GM21825 (cell line): ENCODE measurements around the gene SPEF1.

Experiments used
- ATAC-seq: cut with Tn5 transposase; IDR thresholded peaks from one replicate; pipeline ENCODE4 v1.9.1; 2021; ENCODE audit warnings: mild to moderate bottlenecking, moderate library complexity; ENCODE audit not compliant: unreplicated experiment

The SPEF1 gene

DNA sequence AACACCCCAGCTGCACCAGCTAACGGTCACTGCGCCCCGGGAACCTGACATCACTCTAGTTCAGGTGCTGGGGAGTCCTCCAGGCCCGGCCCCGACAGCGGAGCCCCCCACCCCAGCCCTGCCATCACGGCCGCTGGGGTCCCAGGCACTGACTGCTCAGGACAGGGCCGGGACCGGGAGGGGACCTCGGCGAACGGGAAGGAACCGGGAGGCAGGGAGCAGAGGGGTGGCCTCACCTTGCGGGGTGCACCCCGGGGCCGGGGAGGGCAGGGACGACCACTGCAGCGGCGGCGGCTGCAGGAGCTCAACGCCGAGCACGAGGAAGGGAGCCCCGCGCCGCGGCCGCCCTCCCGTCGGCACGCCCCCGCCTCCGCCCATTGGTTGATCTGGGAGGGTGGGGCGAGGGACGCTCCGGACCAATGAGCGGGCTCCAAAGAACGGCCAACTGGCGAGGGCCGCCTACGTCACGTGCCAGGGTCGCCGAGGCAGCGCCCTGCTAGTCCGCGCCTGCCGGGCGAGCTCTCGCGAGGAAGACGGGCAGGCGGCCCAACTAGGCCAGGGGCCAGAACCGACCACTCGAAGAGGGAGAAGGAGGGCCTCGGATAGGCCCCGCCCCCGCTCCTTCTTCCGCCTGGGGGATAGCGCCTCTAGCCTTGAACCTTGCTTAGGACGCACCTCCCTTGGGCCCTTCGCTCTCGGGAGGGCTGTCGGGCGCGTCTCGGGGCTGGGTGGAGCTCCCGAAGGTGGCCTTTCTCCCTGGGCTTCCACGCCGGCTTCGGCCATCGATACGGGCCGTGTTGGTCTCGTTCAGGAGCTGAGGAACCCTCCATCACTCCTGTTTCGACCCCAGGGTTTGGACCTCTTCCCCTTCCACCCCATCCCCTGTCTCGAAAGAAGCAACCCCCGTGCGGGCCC lies 13.6 kb downstream of the SPEF1 start, which contains the start of gene ADISSP:
ADISSP (minus strand) TSS at position 327 of the 915 bp plus-strand sequence. CDS start 7,653 bp downstream, outside the sequence.
- ATAC-seq: peak; percentile 94

DNA sequence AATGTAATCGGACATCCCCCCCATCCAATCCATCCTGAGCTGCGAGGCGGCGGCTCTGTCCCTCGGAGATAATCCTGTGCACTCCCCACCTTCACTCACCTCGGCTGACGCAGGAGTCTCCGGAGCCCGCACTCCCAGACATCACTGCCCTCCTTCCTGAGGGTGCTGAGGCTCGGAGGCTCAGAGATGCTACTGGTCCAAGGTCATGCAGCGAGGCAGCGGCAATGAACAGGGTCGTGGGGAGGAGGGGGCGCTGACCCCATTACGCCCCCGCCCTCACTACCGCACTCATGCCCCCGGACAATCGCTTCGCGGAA lies 14.2 kb downstream of the SPEF1 start:
- ATAC-seq: no peak

DNA sequence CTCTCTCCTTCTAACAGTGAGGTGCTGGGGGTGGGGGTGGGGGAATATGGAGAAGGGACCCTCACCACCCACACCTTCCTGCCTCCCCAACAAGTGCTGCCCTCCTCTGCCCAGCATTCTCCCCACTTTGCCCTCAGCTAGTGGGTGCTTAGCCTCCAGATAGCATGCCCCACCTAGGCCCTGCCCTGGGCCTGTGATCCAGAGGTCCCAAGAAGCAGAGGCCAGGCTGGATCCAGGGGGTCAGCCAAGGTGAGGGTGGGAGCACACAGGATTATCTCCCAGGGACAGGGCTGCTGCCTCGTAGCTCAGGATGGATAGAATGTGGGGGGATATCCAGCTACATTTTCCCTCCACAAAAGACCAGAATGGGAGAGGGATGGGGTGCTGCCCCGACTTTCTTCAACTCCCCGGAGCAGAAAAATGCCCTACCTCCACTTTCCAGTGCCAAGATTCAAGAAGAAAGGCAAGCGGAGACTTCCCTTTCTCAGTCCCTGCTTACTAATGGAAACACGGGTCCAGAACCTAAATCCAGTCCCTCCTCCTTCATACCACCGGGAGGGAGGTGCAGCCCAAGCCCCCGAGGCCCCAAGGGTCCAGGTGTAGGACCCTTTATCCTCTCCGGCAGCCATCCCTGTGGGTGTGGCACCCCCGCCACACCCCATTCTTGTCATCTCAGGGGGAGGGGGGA lies 14.7 kb downstream of the SPEF1 start:
- no peak for ATAC-seq

- no peak for ATAC-seq
Observed at GRCh38 chr20:3765171-3765882, 15.9 kb downstream of the SPEF1 start.

DNA sequence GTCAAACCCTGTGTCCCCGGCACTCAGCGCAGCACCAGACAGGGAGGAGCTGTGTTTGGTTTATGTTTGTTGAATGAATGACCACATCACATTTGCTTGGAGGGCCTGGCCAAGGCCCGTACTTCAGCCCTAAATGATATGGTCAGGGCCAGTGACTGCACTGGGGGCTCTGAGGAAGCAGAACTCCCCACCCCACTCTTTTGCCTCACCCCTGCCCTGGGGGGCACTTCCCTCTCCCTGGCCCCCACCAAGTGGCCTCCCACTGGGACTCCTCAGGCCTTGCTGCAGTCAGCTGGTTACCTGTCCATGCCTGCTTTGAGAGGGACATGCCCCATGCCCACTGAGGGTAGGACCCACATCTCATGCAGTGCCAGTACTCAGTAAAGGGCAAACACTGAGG lies 16.6 kb downstream of the SPEF1 start:
- ATAC-seq: no peak

GRCh38 chr20:3763671-3764601 lies 17.3 kb downstream of the SPEF1 start:
- ATAC-seq: no peak

GRCh38 chr20:3760655-3761348 lies 20.4 kb downstream of the SPEF1 start:
- ATAC-seq: no peak

DNA sequence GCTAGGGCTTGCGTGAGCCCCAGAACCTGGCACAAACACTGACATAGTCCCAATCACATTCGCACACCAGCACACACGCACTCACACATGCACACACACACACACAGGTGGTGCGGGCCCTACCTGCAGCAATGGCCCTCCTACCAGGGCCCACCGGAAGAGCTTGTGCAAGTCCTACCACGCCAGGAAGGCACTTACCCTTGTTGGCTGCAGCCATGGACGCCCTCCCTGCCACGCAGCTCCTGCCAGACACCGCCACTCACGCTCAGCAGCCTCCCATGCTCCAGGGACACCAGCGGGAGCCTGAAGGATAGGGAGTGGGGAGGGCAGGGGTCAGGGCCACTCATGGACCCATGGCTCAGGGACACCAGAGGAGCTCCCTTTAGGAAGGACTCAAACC lies 21.4 kb downstream of the SPEF1 start:
- no peak for ATAC-seq

DNA sequence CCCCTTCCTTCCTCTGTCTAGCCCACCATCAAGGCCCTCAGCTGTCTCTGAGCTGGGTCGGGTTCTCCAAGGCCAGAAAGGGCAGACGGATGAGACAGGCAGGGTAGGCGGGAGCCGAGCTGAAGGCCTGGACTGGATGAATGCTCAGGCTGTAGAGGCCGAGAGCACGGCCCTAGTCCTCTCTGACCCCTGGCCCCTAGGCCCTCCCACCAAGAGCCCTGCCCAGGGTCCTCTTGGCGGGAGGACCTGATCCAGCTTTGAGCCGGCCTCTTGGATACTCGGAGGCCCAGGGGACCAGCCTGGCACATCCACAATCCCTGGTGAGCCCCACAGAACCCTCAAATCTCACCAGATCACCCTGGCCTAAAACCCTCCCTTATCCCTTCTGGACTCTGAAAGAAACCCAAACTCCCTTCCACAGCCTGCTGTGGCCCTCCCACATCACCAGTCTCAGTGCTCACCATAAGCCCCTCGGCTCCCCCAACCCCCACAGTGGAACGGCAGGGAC lies 21.9 kb downstream of the SPEF1 start:
- ATAC-seq: no peak

DNA sequence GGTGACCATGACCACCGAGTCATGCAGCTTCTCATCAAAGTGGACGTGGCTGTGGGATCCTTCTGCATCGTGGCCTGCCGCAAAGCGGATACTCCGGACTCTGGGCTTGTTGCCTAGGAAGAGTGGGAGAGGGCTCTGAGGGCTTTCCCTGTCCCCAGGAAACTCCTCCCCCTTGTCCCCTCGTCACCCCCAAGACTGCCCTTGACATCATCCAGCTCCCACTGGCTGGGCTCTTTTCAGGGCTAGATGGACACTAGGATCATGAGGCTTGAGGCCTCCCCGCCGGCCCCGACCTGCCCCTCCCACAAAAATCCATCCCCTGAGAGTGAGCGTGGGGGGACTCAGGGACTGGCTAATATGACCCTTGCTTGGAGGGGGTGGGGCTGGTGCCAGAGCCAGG lies 22.7 kb downstream of the SPEF1 start:
- no peak for ATAC-seq

DNA sequence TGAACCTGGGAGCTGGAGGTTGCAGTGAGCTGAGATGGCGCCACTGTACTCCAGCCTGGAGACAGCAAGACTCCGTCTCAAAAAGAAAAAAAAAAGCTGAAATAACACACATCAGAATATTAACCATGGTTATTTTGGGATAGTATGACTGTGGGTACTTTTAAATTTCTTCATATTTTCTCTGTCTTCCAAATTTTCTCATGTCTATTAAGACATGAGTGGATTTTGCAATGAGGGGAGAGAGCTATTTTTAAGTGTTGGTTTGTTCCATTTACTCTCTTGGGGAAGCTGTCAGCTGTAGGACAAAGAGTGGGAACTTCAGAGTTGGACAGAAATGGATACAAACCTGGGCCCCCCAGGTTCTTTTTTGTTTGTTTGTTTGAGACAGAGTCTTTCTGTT lies 24.0 kb downstream of the SPEF1 start:
- ATAC-seq: no peak

DNA sequence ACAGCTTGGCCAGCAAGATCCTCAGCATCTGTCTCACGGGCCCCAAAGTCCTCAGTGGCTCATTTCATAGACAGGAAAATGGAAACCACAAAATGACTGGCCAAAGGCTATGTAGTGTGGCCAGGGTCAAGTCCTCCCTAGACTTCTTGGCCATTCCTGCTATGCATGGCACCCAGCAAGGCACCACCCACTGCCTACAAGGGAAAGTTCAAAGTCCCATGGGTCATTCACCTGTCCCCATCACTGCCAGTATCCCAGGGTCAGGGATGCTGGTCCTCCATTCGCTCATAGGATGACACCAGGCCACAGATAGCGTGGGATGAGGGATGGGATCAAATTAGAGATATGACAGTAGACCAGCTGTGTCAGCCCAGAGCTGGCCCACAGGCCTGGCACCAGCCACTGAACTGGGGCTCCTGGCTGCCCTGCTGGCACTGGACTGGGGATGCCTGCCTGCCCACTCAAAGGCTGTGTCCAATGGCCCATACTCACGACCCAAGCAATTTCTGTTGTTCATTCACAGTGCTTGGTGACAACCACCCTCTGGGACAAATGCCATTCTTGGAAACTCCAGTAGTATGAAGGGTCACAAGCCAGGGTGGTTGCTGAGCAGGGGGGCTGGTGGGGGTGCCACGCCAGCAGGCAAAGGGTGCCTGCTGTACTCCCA lies 25.3 kb downstream of the SPEF1 start:
- ATAC-seq: no peak

- no peak for ATAC-seq
Observed at GRCh38 chr20:3755269-3755668, 26.0 kb downstream of the SPEF1 start.

DNA sequence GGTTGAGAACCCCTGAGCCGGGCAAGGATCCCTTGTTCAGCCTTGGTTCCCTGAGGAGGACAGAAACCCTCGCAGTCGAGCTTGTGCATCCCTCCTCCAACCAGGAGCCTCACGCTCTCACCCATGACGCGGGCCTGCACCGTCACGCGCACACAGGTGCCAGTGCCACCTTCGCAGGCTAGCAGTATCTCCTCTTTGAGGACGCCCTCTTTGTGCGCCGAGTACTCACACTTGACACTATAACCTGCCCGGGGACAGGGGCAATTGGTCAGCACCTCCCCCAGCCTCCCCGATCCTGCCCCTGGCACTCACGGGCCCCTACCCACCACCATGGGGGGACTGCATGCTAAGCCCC lies 27.0 kb downstream of the SPEF1 start:
- no peak for ATAC-seq

DNA sequence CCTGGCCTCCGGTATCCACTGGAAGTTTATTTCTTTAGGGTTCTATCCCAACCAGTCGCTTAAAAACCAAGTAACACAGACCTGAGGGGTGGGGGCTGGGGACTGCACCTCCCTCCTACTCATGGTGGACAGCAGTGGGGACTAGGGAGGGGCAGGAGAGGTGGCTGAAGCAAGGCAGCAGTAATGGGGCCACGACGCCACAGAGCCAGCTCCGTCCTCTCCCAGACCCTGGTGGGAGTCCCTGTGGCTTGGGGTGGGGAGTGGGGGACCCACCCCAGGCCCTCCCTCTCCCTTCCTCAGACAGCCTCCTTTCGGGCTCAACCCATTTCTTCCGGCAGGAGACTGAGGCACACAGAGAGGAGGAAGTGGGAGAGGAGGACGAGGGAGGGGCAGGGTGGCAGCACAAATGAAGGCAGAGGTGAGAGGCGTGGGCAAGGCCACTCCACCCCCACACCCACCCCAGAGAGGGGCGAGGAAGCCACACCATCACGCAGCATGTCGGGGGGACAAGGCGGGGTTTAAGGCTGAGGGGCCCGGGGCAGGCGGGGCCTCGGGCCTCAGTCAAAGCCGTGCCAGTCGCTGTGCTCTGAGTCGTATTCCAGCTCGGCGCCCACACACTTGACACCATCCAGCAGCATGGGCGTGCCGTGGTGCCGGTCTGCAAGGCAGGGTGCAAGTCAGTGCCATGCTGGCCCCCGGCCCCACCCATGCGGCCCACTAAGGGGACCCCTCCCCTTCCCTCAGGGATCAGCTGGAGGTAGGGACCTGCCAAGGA lies 27.6 kb downstream of the SPEF1 start:
- no peak for ATAC-seq

DNA sequence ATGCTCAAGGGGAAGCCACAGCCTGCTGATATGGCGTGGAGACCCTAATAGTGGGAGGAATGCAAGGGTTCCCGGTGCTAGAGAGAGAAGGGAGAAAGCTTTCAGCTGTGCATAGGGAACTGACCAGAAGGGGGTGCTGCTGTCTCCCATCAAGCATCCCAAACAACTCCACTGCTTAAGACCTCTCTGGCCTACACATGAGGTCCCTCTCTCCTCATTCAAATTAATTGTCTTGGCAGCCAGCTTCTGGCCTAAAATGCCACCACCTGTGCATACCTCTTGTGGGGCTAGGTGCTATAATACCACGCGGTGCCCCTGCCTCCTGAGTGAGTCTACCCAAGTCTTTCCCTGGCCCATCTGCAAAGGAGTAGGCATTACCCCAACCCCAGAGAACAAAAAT lies 28.1 kb downstream of the SPEF1 start:
- no peak for ATAC-seq

GRCh38 chr20:3752386-3752759 lies 28.9 kb downstream of the SPEF1 start:
- ATAC-seq: no peak

DNA sequence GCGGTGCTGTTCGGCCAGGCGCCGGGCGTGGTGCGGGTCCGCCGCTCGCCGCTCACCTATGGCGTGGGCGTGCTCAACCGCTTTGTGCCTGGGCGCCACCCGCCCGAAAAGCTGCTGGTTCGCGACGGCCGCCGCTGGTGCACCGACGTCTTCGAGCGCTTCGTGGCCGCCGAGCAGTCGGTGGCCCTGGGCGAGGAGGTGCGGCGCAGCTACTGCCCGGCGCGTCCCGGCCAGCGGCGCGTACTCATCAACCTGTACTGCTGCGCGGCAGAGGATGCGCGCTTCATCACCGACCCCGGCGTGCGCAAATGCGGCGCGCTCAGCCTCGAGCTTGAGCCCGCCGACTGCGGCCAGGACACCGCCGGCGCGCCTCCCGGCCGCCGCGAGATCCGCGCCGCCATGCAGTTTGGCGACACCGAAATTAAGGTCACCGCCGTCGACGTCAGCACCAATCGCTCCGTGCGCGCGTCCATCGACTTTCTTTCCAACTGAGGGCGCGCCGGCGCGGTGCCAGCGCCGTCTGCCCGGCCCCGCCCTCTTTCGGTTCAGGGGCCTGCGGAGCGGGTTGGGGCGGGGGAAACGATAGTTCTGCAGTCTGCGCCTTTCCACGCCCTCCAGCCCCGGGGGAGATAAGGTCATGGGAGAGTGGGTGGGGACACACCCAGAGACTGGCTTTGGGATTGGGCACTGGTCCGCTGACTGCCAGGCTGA lies 29.4 kb downstream of the SPEF1 start:
- no peak for ATAC-seq
